GM19467 (cell line): Measurements from ENCODE around the gene PPP2R1B.
"Not testable (repeated sequence)": the region's sequence is repeated elsewhere in the genome, so short reads cannot be mapped to it uniquely, and the experiment has no call there.

Experiments
- ATAC-seq: cut with Tn5 transposase; IDR thresholded peaks from one replicate; pipeline ENCODE4 v1.9.1; 2021; ENCODE audit warnings: mild to moderate bottlenecking, moderate library complexity; ENCODE audit not compliant: unreplicated experiment

The PPP2R1B gene

GRCh38 chr11:111784311-111784710 is 18.1 kb upstream of the PPP2R1B start:
- not testable (repeated sequence) for ATAC-seq

DNA sequence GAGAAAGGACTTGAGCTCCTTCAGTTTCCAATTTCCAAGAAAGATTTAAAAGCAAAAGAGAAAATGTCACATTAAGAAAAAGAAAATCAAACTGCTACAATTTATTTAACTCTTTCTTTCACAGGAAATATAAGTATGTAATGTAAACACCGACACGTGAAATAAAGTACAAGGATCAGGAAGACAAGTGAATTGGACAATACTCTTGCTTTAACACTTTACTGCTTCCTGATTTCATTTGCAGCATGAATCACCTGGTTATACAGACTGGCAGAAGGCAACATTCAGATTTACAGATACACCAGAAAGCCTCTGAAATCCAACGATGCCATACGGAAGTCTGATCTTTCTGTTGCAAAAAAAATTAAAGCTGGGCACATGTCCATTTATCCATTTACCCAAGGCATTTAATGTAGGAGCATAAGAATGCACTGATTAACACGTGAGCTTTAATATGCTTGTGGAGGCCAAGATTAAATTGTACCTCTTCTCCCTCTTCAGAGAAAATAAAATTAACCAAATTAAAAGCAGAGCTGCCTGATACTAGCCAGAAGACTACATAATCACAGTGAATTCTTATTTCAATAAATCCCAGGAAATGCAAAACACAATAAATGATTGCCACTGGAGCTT is 16.0 kb upstream of the PPP2R1B start:
- no peak for ATAC-seq

DNA sequence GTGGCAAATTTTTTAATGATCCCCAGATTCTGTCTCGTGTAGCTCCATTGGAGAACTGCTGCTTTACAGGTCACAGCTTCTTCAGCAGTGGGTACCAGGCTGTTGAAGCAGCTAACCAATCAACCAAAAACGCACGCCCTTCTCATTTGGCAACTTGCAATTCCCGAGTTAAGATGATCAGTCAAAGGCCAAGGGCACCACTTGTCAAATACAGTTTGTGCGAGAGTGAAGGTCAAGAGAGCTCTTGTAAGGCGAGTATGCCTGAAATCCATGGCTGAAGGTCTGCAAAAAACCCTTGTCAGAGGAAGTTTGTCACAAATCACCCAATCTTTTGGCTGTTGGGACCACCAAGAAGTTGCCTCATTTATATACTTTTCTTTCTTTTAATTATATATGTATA is 12.9 kb upstream of the PPP2R1B start:
- ATAC-seq: no peak

- ATAC-seq: no peak
These were observed 11.9 kb upstream of the PPP2R1B start for GRCh38 chr11:111778047-111778558.

- ATAC-seq: no peak
These were observed 11.2 kb upstream of the PPP2R1B start for GRCh38 chr11:111777094-111778046.

DNA sequence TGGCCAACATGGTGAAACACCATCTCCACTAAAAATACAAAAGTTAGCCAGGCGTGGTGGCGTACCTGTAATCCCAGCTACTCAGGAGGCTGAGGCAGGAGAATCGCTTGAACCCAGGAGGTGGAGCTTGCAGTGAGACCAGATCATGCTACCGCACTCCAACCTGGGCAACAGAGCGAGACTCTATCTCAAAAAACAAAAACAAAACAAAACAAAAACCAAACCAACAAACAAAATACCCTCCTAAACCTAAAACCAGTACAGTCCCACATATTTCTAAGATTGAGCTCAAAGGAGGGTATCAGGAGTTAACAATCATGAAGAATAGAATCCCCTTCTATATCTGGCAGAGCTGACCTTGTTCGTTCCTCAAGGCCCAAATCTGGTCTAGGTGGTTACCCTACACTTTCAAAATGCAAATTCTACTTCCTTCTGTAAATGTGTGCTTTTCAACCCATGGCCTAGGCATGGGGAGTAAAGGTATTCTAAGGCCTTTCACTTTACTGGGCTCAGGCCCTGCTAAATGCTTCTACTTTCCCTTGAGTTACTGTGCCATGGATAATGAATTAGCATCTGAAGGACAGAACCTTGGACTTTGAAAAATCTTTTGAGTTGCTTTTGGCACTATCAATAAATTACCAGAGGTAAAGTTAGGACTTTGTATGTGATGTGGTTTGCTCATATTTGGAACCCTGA is 10.4 kb upstream of the PPP2R1B start:
- peak; percentile 92 for ATAC-seq

GRCh38 chr11:111774955-111775710 is 8.9 kb upstream of the PPP2R1B start:
- ATAC-seq: no peak

DNA sequence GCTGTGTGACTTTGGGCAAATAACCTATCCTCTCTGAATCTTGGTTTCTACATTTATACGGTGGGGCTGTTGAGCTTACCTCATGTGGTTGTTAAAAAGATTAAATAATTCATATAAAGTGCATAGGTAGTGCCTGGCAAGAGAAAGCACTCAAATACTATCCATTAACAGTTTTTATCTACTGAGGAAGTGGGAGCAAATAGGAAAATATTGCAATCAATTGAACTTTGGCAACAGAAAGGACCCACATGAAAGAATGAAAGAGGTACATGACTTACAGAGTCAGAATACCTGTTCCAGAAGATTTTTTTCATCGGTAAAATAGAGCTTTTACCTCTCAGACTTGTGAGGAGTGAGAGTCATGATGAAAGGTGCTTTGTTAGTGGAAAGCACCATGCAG is 6.3 kb upstream of the PPP2R1B start:
- no peak for ATAC-seq

GRCh38 chr11:111771205-111771604 is 5.0 kb upstream of the PPP2R1B start:
- ATAC-seq: not testable (repeated sequence)

- no peak for ATAC-seq
These were observed 4.5 kb upstream of the PPP2R1B start for GRCh38 chr11:111770581-111771134.

DNA sequence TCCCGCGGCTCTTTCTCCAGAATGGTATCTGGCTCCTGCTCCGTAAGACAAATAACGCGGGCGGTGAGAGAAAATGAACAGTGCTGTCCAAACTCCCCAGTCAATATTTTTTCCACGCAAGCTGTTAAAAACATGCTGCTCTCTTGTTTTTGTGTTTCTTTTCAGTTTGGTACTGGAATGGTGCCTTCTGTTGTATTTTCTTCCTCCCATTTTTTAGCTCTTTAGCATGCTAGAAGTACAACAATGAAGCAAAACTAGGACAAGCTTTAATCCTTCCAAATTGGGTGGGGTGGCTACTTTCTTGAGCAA is 599 bp upstream of the PPP2R1B start:
- ATAC-seq: no peak

- ATAC-seq: peak; percentile 34
These were observed 737 bp downstream of the PPP2R1B start for GRCh38 chr11:111765320-111765983.

DNA sequence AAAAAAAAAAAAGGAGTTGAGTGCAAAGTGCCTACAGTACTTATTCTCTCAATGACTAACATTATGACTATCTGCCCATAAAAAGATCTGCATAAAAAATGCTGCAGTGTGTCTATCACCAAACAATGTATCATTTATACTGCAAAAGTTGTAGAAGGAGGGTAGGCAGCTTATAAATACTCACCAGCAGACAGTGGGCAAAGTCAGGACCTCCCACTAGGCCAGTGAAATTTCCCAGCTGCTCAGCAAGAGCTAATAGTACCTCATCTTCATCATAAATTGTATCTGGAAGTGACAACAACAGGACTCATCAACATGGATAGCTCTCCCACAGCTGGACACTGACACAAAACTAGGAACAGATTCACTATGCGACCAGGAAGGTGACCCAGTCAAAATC is 1.6 kb downstream of the PPP2R1B start:
- no peak for ATAC-seq

- no peak for ATAC-seq
These were observed 3.1 kb downstream of the PPP2R1B start for GRCh38 chr11:111762981-111763643.

- ATAC-seq: no peak
These were observed 3.7 kb downstream of the PPP2R1B start for GRCh38 chr11:111762526-111762925.

- no peak for ATAC-seq
These were observed 5.2 kb downstream of the PPP2R1B start for GRCh38 chr11:111761036-111761435.

DNA sequence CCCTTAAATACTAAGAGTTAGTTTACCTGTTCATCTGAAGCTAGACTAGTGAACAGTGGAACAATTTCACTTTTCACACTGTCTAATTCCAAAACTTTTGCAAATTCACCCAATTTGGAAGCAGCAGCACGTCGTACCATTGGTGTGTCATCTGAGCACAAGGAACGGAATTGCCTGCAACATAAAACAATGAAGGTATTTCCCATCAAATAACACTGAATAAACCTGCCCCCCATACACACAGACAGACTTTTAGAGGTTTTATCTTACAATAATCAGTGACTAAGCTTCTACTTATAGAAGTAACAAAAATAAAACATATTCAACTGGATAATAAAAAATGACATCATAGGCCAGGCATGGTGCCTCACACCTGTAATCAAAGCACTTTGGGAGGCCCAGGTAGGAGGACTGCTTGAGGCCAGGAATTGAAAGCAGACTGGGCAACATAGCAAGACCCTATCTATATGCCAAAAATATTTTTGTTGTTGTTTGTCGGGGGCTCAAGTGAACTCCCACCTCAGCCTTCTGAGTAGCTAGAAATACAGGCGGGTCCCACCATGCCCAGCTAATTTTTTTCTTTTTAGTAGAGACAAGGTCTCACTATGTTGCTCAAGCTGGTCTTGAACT is 6.3 kb downstream of the PPP2R1B start:
- ATAC-seq: no peak

GRCh38 chr11:111759376-111759775 is 6.8 kb downstream of the PPP2R1B start:
- ATAC-seq: no peak

DNA sequence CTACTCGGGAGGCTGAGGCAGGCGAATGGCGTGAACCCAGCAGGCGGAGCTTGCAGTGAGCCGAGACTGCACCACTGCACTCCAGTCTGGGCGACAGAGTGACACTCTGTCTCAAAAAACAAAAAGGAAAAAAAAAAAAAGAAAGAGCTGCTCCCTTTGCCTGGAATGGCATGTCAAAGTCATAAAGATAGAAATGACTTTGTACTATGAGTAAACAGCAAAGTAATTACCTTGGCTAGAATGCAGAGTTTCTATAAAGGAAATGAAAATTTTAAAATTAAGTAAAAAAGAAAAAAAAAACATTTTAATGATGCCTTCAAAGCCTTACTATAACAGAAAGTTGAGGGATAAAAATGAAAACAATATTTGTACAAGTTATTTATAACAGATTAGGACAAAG is 10.1 kb downstream of the PPP2R1B start:
- no peak for ATAC-seq
